Activated CD4-positive, alpha-beta memory T cell treated with anti-CD3 and anti-CD28 coated beads for 36 hours (primary cell): ENCODE data around the gene JMJD8. TPM values are rescaled to one million over a fixed set of nuclear protein-coding genes. Genes with fewer than 3 reads are reported as not detected.
"Not testable (repeated sequence)": the region's sequence is repeated elsewhere in the genome, so short reads cannot be mapped to it uniquely, and the experiment has no call there.

Experiments used
- CTCF ChIA-PET: fragments of 350-600 bp; sonication (Branson Sonifier 250); formaldehyde crosslinking; loops from one replicate; lab custom pipeline; 2021; ENCODE audit warnings: antibody characterized with exemption, inconsistent platforms; lab: Charles Lee
- POLR2A ChIA-PET: fragments of 350-600 bp; sonication (Branson Sonifier 250); formaldehyde crosslinking; loops from one replicate; lab custom pipeline; 2021; ENCODE audit warnings: antibody characterized with exemption; lab: Charles Lee
- DNase-seq: peaks from one replicate; pipeline ENCODE4 v3.0.0-alpha.2; 2020
- H3K27ac Mint-ChIP-seq: one replicate; pipeline ENCODE4 v1.8.0; 2021; ENCODE audit warnings: mixed read lengths
- H3K27me3 Mint-ChIP-seq: one replicate; pipeline ENCODE4 v1.8.0; 2021; ENCODE audit warnings: mixed read lengths
- H3K36me3 Mint-ChIP-seq: one replicate; pipeline ENCODE4 v1.8.0; 2021; ENCODE audit warnings: mixed read lengths
- H3K4me1 Mint-ChIP-seq: one replicate; pipeline ENCODE4 v1.8.0; 2021; ENCODE audit warnings: low read depth, mixed read lengths
- H3K4me3 Mint-ChIP-seq: one replicate; pipeline ENCODE4 v1.8.0; 2021; ENCODE audit warnings: mild to moderate bottlenecking, mixed read lengths
- H3K9me3 Mint-ChIP-seq: one replicate; pipeline ENCODE4 v1.8.0; 2021; ENCODE audit warnings: mixed read lengths
- intact Hi-C: fragments of 100-400 bp; cut with micrococcal nuclease; formaldehyde crosslinking; loops from one replicate; pipeline ENCODE4 v1.15.1; 2023
- total RNA-seq, 2 experiments: library from RNA; stranded (reverse); gene quantifications; one replicate each; pipeline ENCODE4 v1.2.3, GENCODE V29; 2021

JMJD8 gene
- total RNA-seq, 2 experiments from 2014 or later = 29.8 to 30.3 TPM

GRCh38 chr16:694863-695354 lies 10.8 kb upstream of the JMJD8 start:
- H3K27me3 Mint-ChIP-seq = no peaks in the 10 kb centered on the region
- DNase-seq = no peak
- H3K4me1 Mint-ChIP-seq = peaks cover 21% of the 10 kb centered on the region
- ChIA-PET POLR2A (interaction anchor here (0.7 to 1.6 kb wide), 6 partner anchors 14 to 26 kb away, joined by 3 to 8 read pairs (median 5); partner anchors contain the start of genes ANTKMT, METRN and STUB1), CTCF (interaction anchor here (0.7 to 1.9 kb wide), 4 partner anchors 15 to 90 kb away, joined by 3 to 14 read pairs (median 4); no protein-coding TSS in a partner anchor)
- no peaks in the 10 kb centered on the region for H3K36me3 Mint-ChIP-seq
- intact Hi-C loops = no loop called here
- H3K4me3 Mint-ChIP-seq = peak overlapping the region; percentile 51
- H3K9me3 Mint-ChIP-seq = no peaks in the 10 kb centered on the region
- H3K27ac Mint-ChIP-seq = no peak overlapping the region

GRCh38 chr16:694187-694862 lies 10.2 kb upstream of the JMJD8 start:
- DNase-seq = no peak
- Mint-ChIP-seq H3K36me3 (no peaks in the 10 kb centered on the region), H3K27me3 (no peaks in the 10 kb centered on the region), H3K9me3 (no peaks in the 10 kb centered on the region), H3K4me3 (peak overlapping the region; percentile 70), H3K27ac (no peak overlapping the region), H3K4me1 (peaks cover 21% of the 10 kb centered on the region)
- POLR2A ChIA-PET = interaction anchor here (1.1 to 1.5 kb wide), 2 partner anchors 13 to 25 kb away, joined by 3 read pairs; no protein-coding TSS in a partner anchor
- CTCF ChIA-PET = no interaction called here
- intact Hi-C loops = no loop called here

- Mint-ChIP-seq H3K36me3 (no peaks in the 10 kb centered on the region), H3K4me3 (no peak overlapping the region), H3K9me3 (no peaks in the 10 kb centered on the region), H3K4me1 (peaks cover 25% of the 10 kb centered on the region), H3K27me3 (no peaks in the 10 kb centered on the region), H3K27ac (no peak overlapping the region)
- ChIA-PET POLR2A (no interaction called here), CTCF (interaction anchor here (0.6 kb wide), 1 partner anchor 26 kb away, joined by 3 read pairs; the partner anchor contains the start of gene RHOT2)
- intact Hi-C loops = no loop called here
- DNase-seq = no peak
These were observed 9.6 kb upstream of the JMJD8 start for GRCh38 chr16:693766-694165.

- Mint-ChIP-seq H3K4me1 (peaks cover 27% of the 10 kb centered on the region), H3K9me3 (no peaks in the 10 kb centered on the region), H3K27me3 (no peaks in the 10 kb centered on the region), H3K4me3 (no peak overlapping the region), H3K27ac (no peak overlapping the region), H3K36me3 (no peaks in the 10 kb centered on the region)
- intact Hi-C loops = no loop called here
- ChIA-PET CTCF (interaction anchor here (0.6 kb wide), 1 partner anchor 25 kb away, joined by 3 read pairs; the partner anchor contains the start of gene RHOT2), POLR2A (no interaction called here)
- no peak for DNase-seq
These were observed 9.2 kb upstream of the JMJD8 start for GRCh38 chr16:693364-693763.

GRCh38 chr16:692356-693108 lies 8.4 kb upstream of the JMJD8 start:
- Mint-ChIP-seq H3K4me1 (peaks cover 27% of the 10 kb centered on the region), H3K9me3 (no peaks in the 10 kb centered on the region), H3K4me3 (no peak overlapping the region), H3K36me3 (no peaks in the 10 kb centered on the region), H3K27me3 (no peaks in the 10 kb centered on the region), H3K27ac (no peak overlapping the region)
- intact Hi-C loops = no loop called here
- ChIA-PET POLR2A (no interaction called here), CTCF (no interaction called here)
- no peak for DNase-seq

- H3K27ac Mint-ChIP-seq, intact Hi-C loops: not testable (repeated sequence)
These were observed 7.1 kb upstream of the JMJD8 start for GRCh38 chr16:691242-691641.

GRCh38 chr16:689175-689897 lies 5.2 kb upstream of the JMJD8 start:
- intact Hi-C loops = no loop called here
- CTCF ChIA-PET = interaction anchor here (1.1 kb wide), 1 partner anchor 23 kb away, joined by 3 read pairs; no protein-coding TSS in a partner anchor
- H3K36me3 Mint-ChIP-seq = peaks cover 4% of the 10 kb centered on the region
- peaks cover 14% of the 10 kb centered on the region for H3K4me1 Mint-ChIP-seq
- no peaks in the 10 kb centered on the region for H3K27me3 Mint-ChIP-seq
- no peak for DNase-seq
- no peaks in the 10 kb centered on the region for H3K9me3 Mint-ChIP-seq
- POLR2A ChIA-PET = interaction anchor here (0.6 to 1.7 kb wide), 2 partner anchors 9 to 615 kb away, joined by 3 to 12 read pairs; partner anchors contain the start of gene STUB1
- peak overlapping the region; percentile 84 for H3K4me3 Mint-ChIP-seq
- H3K27ac Mint-ChIP-seq = peak overlapping the region; percentile 81

More at GRCh38 chr16:691242-691641, 7.1 kb upstream of the JMJD8 start:
- H3K9me3 Mint-ChIP-seq, H3K4me3 Mint-ChIP-seq, CTCF ChIA-PET, H3K36me3 Mint-ChIP-seq, H3K27me3 Mint-ChIP-seq, DNase-seq, POLR2A ChIA-PET: not testable (repeated sequence)
- H3K4me1 Mint-ChIP-seq = peaks cover 20% of the 10 kb centered on the region

GRCh38 chr16:687499-687898 lies 3.4 kb upstream of the JMJD8 start:
- DNase-seq = no peak
- Mint-ChIP-seq H3K9me3 (no peaks in the 10 kb centered on the region), H3K27me3 (no peaks in the 10 kb centered on the region), H3K4me3 (no peak overlapping the region), H3K36me3 (peaks cover 8% of the 10 kb centered on the region), H3K27ac (no peak overlapping the region), H3K4me1 (peaks cover 21% of the 10 kb centered on the region)
- ChIA-PET POLR2A (no interaction called here), CTCF (interaction anchor here (0.7 kb wide), 1 partner anchor 20 kb away, joined by 3 read pairs; the partner anchor contains the start of gene RHOT2)
- intact Hi-C loops = no loop called here

GRCh38 chr16:686459-687260 lies 2.5 kb upstream of the JMJD8 start:
- Mint-ChIP-seq H3K27me3 (no peaks in the 10 kb centered on the region), H3K36me3 (peaks cover 15% of the 10 kb centered on the region), H3K27ac (no peak overlapping the region), H3K9me3 (no peaks in the 10 kb centered on the region), H3K4me1 (peaks cover 30% of the 10 kb centered on the region), H3K4me3 (no peak overlapping the region)
- CTCF ChIA-PET = interaction anchor here (0.8 kb wide), 1 partner anchor 10 kb away, joined by 3 read pairs; no protein-coding TSS in a partner anchor
- POLR2A ChIA-PET = no interaction called here
- intact Hi-C loops = no loop called here
- DNase-seq = no peak

- H3K4me1 Mint-ChIP-seq = peaks cover 37% of the 10 kb centered on the region
- no peak overlapping the region for H3K27ac Mint-ChIP-seq
- H3K27me3 Mint-ChIP-seq = no peaks in the 10 kb centered on the region
- no peak for DNase-seq
- peaks cover 20% of the 10 kb centered on the region for H3K36me3 Mint-ChIP-seq
- ChIA-PET CTCF (interaction anchor here (0.8 kb wide), 1 partner anchor 10 kb away, joined by 3 read pairs; no protein-coding TSS in a partner anchor), POLR2A (no interaction called here)
- no peak overlapping the region for H3K4me3 Mint-ChIP-seq
- no peaks in the 10 kb centered on the region for H3K9me3 Mint-ChIP-seq
- intact Hi-C loops = loop anchor here (2.0 kb wide), 1 partner anchor 49 kb away; the partner anchor contains the start of gene METTL26
These were observed 1.8 kb upstream of the JMJD8 start for GRCh38 chr16:685967-686366.
